ENCODE measurements around the gene KLF12.

Gene KLF12

GRCh38 chr13:74129500-74130191 lies 4.6 kb downstream of the KLF12 start:
- Histone ChIP-seq H3K27ac (peak overlapping the region; percentile 97 to 98), H3K4me1 (peaks cover 0 to 73% (median 33%) of the 10 kb centered on the region in 4 donors)

DNA sequence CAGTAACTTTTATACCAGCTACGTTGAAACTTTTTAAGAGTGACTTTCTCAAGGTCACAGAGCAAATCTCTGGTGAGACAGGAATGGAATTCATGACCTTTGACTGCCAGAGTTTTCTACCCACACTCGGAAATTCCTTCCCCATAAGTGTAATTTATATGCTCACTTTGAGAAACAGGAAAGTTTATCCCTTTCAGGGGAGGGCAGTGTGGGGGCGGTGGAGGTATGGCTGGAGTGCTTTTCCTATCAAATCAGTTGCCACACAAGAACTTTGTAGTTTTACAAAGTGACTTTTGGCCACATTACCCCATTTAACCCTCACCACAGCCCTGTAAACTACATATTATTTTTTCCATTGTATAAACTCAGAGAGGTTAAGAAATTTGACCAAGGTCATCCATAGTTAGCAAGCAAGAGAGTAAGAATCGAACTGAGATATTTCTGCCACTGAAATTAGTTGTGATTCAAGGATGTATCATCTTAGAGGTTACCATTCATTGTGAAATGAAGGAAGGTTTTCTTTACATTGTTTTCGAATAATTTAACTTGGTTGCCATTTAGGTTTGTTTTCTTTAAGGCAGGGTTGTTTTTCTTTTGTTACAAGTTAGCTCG lies 5.9 kb downstream of the KLF12 start:
- Histone ChIP-seq H3K4me1 (peaks cover 0 to 87% (median 37%) of the 10 kb centered on the region in 4 donors), H3K36me3 (no peaks in the 10 kb centered on the region), H3K27me3 (no peaks in the 10 kb centered on the region), H3K9me3 (no peaks in the 10 kb centered on the region), H3K27ac (peak overlapping the region; percentile 59 to 98), H3K4me3 (no peak overlapping the region)
- TF ChIP-seq, protein P1, sequence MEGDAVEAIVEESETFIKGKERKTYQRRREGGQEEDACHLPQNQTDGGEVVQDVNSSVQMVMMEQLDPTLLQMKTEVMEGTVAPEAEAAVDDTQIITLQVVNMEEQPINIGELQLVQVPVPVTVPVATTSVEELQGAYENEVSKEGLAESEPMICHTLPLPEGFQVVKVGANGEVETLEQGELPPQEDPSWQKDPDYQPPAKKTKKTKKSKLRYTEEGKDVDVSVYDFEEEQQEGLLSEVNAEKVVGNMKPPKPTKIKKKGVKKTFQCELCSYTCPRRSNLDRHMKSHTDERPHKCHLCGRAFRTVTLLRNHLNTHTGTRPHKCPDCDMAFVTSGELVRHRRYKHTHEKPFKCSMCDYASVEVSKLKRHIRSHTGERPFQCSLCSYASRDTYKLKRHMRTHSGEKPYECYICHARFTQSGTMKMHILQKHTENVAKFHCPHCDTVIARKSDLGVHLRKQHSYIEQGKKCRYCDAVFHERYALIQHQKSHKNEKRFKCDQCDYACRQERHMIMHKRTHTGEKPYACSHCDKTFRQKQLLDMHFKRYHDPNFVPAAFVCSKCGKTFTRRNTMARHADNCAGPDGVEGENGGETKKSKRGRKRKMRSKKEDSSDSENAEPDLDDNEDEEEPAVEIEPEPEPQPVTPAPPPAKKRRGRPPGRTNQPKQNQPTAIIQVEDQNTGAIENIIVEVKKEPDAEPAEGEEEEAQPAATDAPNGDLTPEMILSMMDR (IDR thresholded peaks at IDR 0.05), result no peak
- DNase-seq, result no peak
- intact Hi-C loops (cut with DNase I; ENCODE audit: low total_unique reads), result no loop called here

More at GRCh38 chr13:74129500-74130191, 4.6 kb downstream of the KLF12 start:
- H3K9me3 ChIP-seq, result no peaks in the 10 kb centered on the region
- no peak for DNase-seq
- H3K27me3 ChIP-seq, result no peaks in the 10 kb centered on the region
- TF ChIP-seq, protein P1 (IDR thresholded peaks at IDR 0.05), result no peak
- no peaks in the 10 kb centered on the region for H3K36me3 ChIP-seq
- intact Hi-C loops (cut with DNase I; ENCODE audit: low total_unique reads), result loop anchor here (10.0 kb wide), 4 partner anchors 65 to 295 kb away; no protein-coding TSS in a partner anchor
- no peak overlapping the region for H3K4me3 ChIP-seq

DNA sequence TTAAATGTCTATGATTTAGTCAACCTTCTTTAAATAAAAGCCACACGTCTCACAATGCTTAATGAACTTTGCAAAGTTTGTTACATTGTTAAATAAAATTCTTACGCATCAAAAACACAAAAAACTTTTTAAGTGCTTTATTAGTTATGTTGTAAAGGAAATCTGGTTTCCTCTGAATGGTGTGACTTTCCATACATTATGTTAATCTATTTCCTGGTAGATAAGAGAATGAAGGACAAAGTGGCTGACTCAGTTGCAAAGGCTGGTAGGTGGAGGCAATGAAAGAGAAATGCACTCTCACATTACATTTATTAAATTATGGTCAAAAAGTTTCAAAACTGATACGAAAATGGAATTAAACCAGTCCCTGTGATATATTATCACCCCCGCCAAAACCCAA lies 15.9 kb downstream of the KLF12 start:
- Histone ChIP-seq H3K4me3 (no peak overlapping the region), H3K9me3 (peaks cover 0 to 15% (median 9%) of the 10 kb centered on the region in 3 donors), H3K27me3 (no peaks in the 10 kb centered on the region), H3K27ac (no peak overlapping the region), H3K36me3 (no peaks in the 10 kb centered on the region), H3K4me1 (peaks cover 0 to 39% (median 11%) of the 10 kb centered on the region in 4 donors)
- no peak for DNase-seq
- intact Hi-C loops (cut with DNase I; ENCODE audit: low total_unique reads), result no loop called here
- TF ChIP-seq, protein P1 (IDR thresholded peaks at IDR 0.05), result no peak

DNA sequence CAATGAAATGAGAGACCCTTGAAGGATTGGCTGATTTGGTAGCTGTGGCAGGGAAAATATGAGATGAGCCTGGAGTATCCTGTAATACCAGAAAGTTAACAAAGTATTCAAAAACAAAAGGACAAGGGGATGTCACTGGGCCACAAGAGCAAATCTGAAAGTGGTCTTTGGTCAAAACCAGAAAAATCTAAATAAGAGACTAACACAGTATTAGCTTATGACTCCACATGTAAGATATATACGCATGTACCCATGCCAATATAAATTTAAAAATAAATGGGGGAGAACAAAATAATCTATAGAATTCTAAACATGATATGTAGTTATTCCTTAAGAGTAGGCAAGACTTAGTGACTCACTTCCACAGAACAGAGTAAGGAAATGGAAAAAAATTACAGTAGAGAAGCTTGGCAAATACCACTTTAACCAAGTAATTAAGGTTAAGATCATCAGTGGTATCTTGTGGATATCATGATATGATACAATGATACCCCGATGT lies 16.9 kb downstream of the KLF12 start:
- DNase-seq, result no peak
- intact Hi-C loops (cut with DNase I; ENCODE audit: low total_unique reads), result no loop called here
- H3K36me3 ChIP-seq, result no peaks in the 10 kb centered on the region
- H3K27me3 ChIP-seq, result no peaks in the 10 kb centered on the region
- TF ChIP-seq, protein P1 (IDR thresholded peaks at IDR 0.05), result no peak
- H3K4me1 ChIP-seq, result peaks cover 0 to 44% (median 13%) of the 10 kb centered on the region in 4 donors
- H3K27ac ChIP-seq, result no peak overlapping the region
- peaks cover 0 to 15% (median 9%) of the 10 kb centered on the region in 3 donors for H3K9me3 ChIP-seq
- no peak overlapping the region for H3K4me3 ChIP-seq

GRCh38 chr13:74115133-74115532 lies 19.1 kb downstream of the KLF12 start:
- no peak overlapping the region for H3K27ac ChIP-seq
- peaks cover 0 to 61% (median 24%) of the 10 kb centered on the region in 4 donors for H3K4me1 ChIP-seq

More at GRCh38 chr13:74115133-74115532, 19.1 kb downstream of the KLF12 start:
- peaks cover 0 to 15% (median 9%) of the 10 kb centered on the region in 3 donors for H3K9me3 ChIP-seq
- no peak overlapping the region for H3K4me3 ChIP-seq
- TF ChIP-seq, protein P1 (IDR thresholded peaks at IDR 0.05), result no peak
- no peaks in the 10 kb centered on the region for H3K27me3 ChIP-seq
- intact Hi-C loops (cut with DNase I; ENCODE audit: low total_unique reads), result no loop called here
- DNase-seq, result no peak
- no peaks in the 10 kb centered on the region for H3K36me3 ChIP-seq

Data from tibial artery (tissue), 4 donors.